Measurements from ENCODE around the gene SNRPA. TPM values are rescaled to one million over a fixed set of nuclear protein-coding genes. Genes with fewer than 3 reads are reported as not detected.
"Not testable (repeated sequence)": the region's sequence is repeated elsewhere in the genome, so short reads cannot be mapped to it uniquely, and the experiment has no call there.

Gene SNRPA
- polyA plus RNA-seq, 3 donors, result 95.6 to 114 (median 103) TPM

DNA sequence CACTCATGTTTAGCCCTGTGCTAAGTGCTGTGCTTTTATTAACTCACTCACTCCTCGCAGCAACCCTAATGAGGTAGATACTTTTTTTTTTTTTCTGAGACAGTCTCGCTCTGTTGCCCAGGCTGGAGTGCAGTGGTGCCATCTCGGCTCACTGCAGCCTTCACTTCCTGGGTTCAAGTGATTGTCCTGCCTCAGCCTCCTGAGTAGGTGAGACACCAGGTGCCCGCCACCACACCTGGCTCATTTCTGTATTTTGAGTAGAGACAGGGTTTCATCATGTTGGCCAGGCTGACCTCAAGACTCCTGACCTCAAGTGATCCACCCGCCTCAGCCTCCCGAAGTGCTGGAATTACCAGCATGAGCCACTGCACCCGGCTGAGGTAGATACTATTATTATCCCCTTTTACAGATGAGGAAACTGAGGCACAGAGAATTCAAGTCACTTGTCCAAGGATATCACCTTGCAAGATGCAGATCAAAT is 31.5 kb upstream of the SNRPA start:
- DNase-seq (ENCODE audit: low read depth in 3 of 3, low spot score in 2 of 3), result no peak

DNA sequence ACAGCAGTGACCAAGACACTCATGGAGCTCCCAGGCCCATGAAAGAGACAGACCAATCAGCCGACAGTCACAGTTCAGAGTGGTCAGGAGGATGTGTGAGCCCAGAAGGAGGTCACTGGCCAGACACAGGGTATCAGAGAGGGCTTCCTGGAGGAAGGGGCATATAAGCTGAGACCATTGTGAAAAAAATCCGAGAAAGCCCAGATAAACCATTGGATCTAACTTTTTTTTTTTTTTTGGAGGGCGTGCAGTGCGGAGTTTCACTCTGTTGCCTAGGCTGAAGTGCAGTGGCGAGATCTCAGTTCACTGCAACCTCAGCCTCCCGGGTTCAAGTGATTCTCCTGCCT is 29.9 kb upstream of the SNRPA start:
- DNase-seq (ENCODE audit: low read depth in 3 of 3, low spot score in 2 of 3), result no peak

- no peak for DNase-seq (ENCODE audit: low read depth in 3 of 3, low spot score in 2 of 3)
These were observed 28.9 kb upstream of the SNRPA start for GRCh38 chr19:40721936-40722661.

- DNase-seq (ENCODE audit: low read depth in 3 of 3, low spot score in 2 of 3), result no peak
These were observed 27.2 kb upstream of the SNRPA start for GRCh38 chr19:40723661-40724254.

GRCh38 chr19:40724315-40724714 is 26.7 kb upstream of the SNRPA start:
- DNase-seq (ENCODE audit: low read depth in 3 of 3, low spot score in 2 of 3), result no peak

- DNase-seq (ENCODE audit: low read depth in 3 of 3, low spot score in 2 of 3), result no peak
These were observed 26.1 kb upstream of the SNRPA start for GRCh38 chr19:40724855-40725254.

DNA sequence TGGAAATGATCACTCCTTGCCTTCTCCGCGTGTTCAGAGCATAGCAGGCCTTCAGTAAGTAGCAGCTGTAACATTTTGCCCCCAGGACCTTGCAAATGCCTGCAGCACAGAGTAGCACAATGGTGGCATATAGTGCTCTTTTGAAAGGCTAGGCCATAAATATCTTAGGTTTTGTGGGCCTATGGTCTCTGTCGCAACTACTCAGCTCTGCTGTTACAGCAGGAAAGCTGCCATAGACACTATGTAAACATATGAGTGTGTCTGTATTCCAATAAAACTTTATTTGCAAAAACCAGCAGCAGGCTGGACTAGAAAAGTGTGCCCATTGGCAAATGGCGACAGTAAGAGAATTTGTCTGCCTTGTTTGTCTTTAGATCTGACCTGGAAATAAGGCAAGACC is 24.7 kb upstream of the SNRPA start:
- DNase-seq (ENCODE audit: low read depth in 3 of 3, low spot score in 2 of 3), result no peak

- DNase-seq (ENCODE audit: low read depth in 3 of 3, low spot score in 2 of 3), result not testable (repeated sequence)
These were observed 20.9 kb upstream of the SNRPA start for GRCh38 chr19:40730065-40730464.

DNA sequence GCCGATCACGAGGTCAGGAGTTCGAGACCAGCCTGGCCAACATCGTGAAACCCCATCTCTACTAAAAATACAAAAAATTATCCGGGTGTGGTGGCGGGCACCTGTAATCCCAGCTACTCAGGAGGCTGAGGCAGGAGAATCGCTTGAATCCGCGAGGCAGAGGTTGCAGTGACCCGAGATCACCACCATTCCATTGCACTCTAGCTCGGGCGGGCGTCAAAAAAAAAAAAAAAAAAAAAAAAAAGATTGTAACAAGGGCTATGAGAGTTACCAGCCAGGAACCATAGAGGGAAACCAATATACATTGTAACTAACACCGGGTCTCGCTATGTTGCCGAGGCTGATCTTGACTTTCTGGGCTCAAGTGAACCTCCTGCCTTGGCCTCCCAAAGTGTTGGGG is 18.7 kb upstream of the SNRPA start:
- not testable (repeated sequence) for DNase-seq (ENCODE audit: low read depth in 3 of 3, low spot score in 2 of 3)

DNA sequence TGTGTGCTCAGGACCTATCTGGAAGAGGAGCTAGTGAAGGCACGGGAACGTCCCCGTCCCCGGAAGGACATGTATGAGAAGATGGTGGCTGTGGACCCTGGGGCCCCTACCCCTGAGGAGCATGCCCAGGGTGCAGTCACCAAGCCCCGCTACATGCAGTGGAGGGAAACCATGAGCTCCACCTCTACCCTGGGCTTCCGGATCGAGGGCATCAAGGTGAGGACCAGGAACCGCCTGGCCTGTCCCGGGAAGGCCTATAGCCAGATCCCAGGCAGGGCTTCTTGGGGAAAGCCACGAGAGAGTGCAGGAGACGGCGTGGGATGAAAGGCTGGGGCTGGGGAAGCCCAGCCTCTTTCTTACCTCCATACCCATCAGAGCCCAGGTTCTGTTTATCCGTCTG is 17.9 kb upstream of the SNRPA start:
- DNase-seq (ENCODE audit: low read depth in 3 of 3, low spot score in 2 of 3), result no peak

GRCh38 chr19:40735013-40735771 is 15.8 kb upstream of the SNRPA start:
- DNase-seq (ENCODE audit: low read depth in 3 of 3, low spot score in 2 of 3), result no peak

- no peak for DNase-seq (ENCODE audit: low read depth in 3 of 3, low spot score in 2 of 3)
These were observed 14.3 kb upstream of the SNRPA start for GRCh38 chr19:40736661-40737060.

- no peak for DNase-seq (ENCODE audit: low read depth in 3 of 3, low spot score in 2 of 3)
These were observed 13.8 kb upstream of the SNRPA start for GRCh38 chr19:40737102-40737644.

DNA sequence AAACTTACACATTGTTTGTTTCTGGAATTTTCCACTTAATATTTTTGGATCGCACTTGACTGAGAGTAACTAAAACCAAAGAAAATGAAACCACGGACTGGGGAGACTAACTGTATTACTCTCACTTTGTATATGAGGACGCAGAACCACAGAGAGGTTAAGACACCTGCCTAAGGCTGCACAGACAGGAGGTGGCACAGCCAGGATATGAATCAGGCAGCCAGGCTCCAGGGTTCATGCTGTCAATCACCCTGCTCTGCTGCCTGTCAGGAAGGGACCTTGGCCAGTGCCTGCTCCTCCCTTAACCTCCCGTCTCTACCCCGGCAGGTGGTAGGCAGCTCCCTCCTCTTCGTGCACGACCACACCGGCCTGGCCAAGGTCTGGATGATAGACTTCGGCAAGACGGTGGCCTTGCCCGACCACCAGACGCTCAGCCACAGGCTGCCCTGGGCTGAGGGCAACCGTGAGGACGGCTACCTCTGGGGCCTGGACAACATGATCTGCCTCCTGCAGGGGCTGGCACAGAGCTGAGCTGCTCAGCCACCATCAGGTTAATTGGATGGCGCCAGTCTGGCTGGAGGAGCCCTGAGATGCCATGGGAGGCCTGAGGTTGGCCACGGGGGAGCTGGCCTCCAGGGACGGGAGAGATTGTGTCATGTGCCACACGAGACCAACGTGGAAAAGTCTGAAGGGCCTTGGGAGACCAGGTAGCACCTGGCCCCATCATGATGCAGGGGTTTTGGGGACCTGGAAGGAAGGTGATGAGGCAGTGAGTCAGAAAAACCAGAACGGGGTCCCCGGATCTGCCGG is 11.8 kb upstream of the SNRPA start:
- DNase-seq (ENCODE audit: low read depth in 3 of 3, low spot score in 2 of 3), result no peak

DNA sequence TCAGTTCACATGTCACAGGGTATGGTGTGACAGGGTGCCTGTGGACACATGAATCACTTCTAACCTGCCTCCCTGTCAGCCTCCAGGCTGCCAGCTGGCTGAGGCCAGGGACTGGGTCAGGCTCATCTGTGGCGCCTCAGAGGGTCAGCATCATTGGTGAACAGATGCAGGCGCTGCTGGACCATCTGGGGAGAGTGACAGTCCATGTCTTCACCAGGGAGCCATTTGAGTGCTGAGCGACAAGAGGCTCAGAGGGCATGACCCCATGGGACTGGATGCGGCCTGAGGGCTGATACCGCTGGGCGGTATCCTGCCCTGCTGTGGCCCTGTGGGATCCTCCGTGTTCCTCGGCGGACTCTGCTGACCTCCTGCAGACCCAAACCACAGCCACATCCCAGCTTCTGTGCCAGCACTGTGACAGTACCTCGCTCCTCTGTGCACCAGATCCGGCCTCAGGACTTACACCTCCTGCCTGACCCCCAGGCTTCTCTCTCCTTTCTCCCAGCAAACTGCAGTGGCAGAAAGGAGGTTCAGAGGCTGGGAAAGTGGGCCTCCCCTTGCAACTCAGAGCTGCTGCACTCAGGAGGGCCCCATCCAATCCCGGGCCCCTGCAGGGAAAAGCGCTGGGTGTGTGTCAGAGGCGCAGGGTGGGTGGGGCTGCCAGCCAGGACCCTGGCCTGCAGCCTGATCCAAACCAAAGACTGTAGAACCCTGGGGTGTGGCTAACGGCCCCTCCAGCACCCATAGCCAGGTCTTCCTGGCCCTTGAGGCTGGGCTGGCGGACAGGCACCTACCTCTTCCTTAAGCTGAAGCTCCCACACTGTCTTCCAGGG is 10.9 kb upstream of the SNRPA start:
- no peak for DNase-seq (ENCODE audit: low read depth in 3 of 3, low spot score in 2 of 3)

- DNase-seq (ENCODE audit: low read depth in 3 of 3, low spot score in 2 of 3), result no peak
These were observed 10.3 kb upstream of the SNRPA start for GRCh38 chr19:40740747-40741146.

- no peak for DNase-seq (ENCODE audit: low read depth in 3 of 3, low spot score in 2 of 3)
These were observed 9.2 kb upstream of the SNRPA start for GRCh38 chr19:40741527-40742390.

DNA sequence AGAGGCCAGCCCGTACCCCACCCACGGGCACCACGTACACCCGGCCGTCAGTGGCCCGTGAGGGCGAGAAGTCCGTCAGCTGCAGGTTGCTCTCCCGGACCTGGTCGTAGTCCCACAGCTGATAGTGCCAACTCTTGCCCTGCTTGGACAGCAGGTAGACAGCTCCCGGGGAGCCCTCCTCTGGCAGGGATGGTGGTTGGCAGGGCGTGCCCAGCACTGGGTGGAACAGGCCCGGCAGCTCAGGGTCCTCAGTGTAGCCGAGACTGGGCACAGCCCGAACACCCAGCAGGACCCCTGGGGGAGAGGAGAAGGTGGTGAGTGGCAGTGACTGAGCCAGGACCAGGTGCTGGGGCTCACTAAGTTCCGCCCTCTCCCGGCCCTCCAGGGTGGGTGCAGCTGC is 8.5 kb upstream of the SNRPA start:
- DNase-seq (ENCODE audit: low read depth in 3 of 3, low spot score in 2 of 3), result no peak

GRCh38 chr19:40742886-40743285 is 8.1 kb upstream of the SNRPA start:
- DNase-seq (ENCODE audit: low read depth in 3 of 3, low spot score in 2 of 3), result no peak
